Cardiac muscle cell (in vitro differentiated cells and primary cell): ENCODE data around the gene KRTAP5-9. TPM values are rescaled to one million over a fixed set of nuclear protein-coding genes. Genes with fewer than 3 reads are reported as not detected.
"Not testable (repeated sequence)": the region's sequence is repeated elsewhere in the genome, so short reads cannot be mapped to it uniquely, and the experiment has no call there.

ENCODE experiments used
- DNase-seq, 2 donors: peaks; one replicate each; pipeline versions ENCODE4 v3.0.0 to v3.0.0-alpha.2; 2010 to 2017; ENCODE audit warnings: low read depth in 1 of 2, low spot score in 1 of 2
- H3K27ac ChIP-seq: fragments of 200-600 bp; sonication (generic); 2 replicates; pipeline ENCODE4 v1.5.1; 2016
- H3K27me3 ChIP-seq: fragments of 200-600 bp; sonication (generic); 2 replicates; pipeline ENCODE4 v1.6.0; 2016; ENCODE audit warnings: control low read depth
- H3K36me3 ChIP-seq: fragments of 200-600 bp; sonication (generic); 2 replicates; pipeline ENCODE4 v1.5.1; 2016; ENCODE audit warnings: control low read depth
- H3K4me1 ChIP-seq: fragments of 200-600 bp; sonication (generic); 2 replicates; pipeline ENCODE4 v1.8.1; 2017; ENCODE audit warnings: low read depth, mild to moderate bottlenecking, mixed run types
- H3K4me3 ChIP-seq: fragments of 200-600 bp; sonication (generic); 2 replicates; pipeline ENCODE4 v1.5.1; 2016; ENCODE audit warnings: mild to moderate bottlenecking
- H3K9me3 ChIP-seq: fragments of 200-600 bp; sonication (generic); 2 replicates; pipeline ENCODE4 v1.5.1; 2017; ENCODE audit warnings: low read depth, mild to moderate bottlenecking, control low read depth
- polyA plus RNA-seq: library from polyadenylated mRNA; unstranded; fragments of >200 nt; fragmentation: Nextera tagmentation; extraction: Ambion mirVana; gene quantifications from 2 replicates; pipeline ENCODE4 v1.2.1, GENCODE V29; 2016
- total RNA-seq: library from RNA; depleted of rRNA; stranded (reverse); fragments of >200 nt; gene quantifications from 2 replicates; pipeline ENCODE4 v1.2.3, GENCODE V29; 2016

Gene KRTAP5-9
- total and polyA plus RNA-seq, 2 experiments from 2014 or later = 0.39 TPM; not detected in 1

- not testable (repeated sequence) for H3K4me1 ChIP-seq, H3K36me3 ChIP-seq, H3K9me3 ChIP-seq, H3K4me3 ChIP-seq, DNase-seq, H3K27me3 ChIP-seq, H3K27ac ChIP-seq
These were observed 41.3 kb downstream of the KRTAP5-9 start for GRCh38 chr11:71589546-71589920.

Other genes starting within 250 kb of the KRTAP5-9 start
- gene DHCR7, start 100.0 kb upstream of the KRTAP5-9 start, total RNA-seq = 50.0 and 133 TPM in 2 replicates
- gene DHCR7, start 100.0 kb upstream of the KRTAP5-9 start, polyA plus RNA-seq = 65.0 and 158 TPM in 2 replicates
- 56.4 and 68.9 TPM in 2 replicates for gene NADSYN1, start 95.2 kb upstream of the KRTAP5-9 start, total RNA-seq
- 46.8 and 67.0 TPM in 2 replicates for gene NADSYN1, start 95.2 kb upstream of the KRTAP5-9 start, polyA plus RNA-seq
- gene KRTAP5-7, start 21.2 kb upstream of the KRTAP5-9 start, total RNA-seq = not detected in 2 replicates
- 0.12 TPM in 1 of 2 replicates, not detected in the other for gene KRTAP5-7, start 21.2 kb upstream of the KRTAP5-9 start, polyA plus RNA-seq
- not detected in 2 replicates for gene KRTAP5-8, start 10.4 kb upstream of the KRTAP5-9 start, total RNA-seq
- gene KRTAP5-8, start 10.4 kb upstream of the KRTAP5-9 start, polyA plus RNA-seq = not detected in 2 replicates
- gene KRTAP5-10, start 17.1 kb downstream of the KRTAP5-9 start, total RNA-seq = 0.14 TPM in 1 of 2 replicates, not detected in the other
- 0.23 and 0.34 TPM in 2 replicates for gene KRTAP5-10, start 17.1 kb downstream of the KRTAP5-9 start, polyA plus RNA-seq
- gene KRTAP5-11, start 34.5 kb downstream of the KRTAP5-9 start, total RNA-seq = not detected in 2 replicates
- gene KRTAP5-11, start 34.5 kb downstream of the KRTAP5-9 start, polyA plus RNA-seq = not detected in 2 replicates